GM19351 (cell line): Measurements from ENCODE around the gene NUDT3.
"Not testable (repeated sequence)": the region's sequence is repeated elsewhere in the genome, so short reads cannot be mapped to it uniquely, and the experiment has no call there.

Experiments
- ATAC-seq: cut with Tn5 transposase; IDR thresholded peaks from one replicate; pipeline ENCODE4 v1.9.1; 2021; ENCODE audit warnings: mild to moderate bottlenecking, moderate library complexity; ENCODE audit not compliant: unreplicated experiment

The NUDT3 gene

DNA sequence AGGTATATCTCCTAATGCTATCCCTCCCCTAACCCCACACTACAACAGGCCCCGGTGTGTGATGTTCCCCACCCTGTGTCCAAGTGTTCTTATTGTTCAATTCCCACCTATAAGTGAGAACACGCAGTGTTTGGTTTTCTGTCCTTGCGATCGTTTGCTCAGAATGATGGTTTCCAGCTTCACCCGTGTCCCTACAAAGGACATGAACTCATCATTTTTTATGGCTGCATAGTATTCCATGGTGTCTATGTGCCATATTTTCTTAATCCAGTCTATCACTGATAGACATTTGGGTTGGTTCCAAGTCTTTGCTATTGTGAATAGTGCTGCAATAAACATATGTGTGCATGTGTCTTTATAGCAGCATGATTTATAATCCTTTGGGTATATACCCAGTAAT is 20.6 kb downstream of the NUDT3 start:
- not testable (repeated sequence) for ATAC-seq

DNA sequence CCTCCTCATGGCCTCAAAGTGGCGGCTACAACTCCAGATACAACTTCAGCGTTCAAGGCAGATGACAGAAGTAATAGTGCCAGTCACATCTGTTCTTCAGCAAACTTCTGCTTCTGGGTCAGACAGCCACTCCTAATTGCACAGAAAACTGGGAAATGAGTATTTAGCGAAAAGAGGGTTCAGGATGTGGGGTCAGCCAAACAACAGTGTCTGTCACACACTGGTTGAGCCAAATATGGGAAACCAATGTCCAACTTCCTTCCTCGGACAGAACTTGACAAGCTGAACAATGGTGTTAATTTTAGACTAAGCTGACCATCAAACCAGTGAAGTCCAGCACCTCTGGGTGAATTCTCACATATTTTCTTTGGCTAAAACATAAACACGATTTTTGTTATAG is 22.1 kb downstream of the NUDT3 start:
- no peak for ATAC-seq

DNA sequence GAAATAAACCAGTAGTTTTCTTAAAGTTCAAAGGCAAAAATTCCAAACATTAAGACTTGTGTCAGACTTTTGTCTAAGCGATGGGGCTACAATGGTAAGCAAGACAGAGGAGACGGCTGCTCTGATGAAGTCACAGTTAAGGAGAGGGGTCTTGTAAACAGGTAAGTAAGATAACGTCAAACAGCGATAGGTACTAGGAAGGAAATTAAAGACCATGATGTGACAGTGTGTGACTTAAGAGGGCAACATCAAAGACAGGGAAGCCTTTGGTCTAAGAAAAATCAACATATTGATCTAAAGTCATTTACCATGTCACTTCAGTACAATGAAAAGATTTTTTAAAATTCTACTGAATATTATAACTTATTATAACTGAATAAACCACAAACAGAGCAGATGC is 23.1 kb downstream of the NUDT3 start:
- no peak for ATAC-seq

DNA sequence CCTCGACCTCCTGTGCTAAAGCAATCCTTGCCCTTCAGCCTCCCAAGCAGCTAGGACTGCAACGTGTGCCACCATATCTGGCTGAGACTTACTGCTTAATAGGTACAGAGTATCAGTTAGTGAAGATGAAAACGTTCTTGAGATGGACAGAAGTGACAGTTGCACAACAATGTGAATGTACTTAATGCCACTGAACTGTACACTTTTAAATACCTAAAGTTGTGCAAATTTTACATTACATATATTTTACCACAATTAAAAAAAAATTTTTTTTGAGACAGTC is 25.9 kb downstream of the NUDT3 start:
- ATAC-seq = no peak

DNA sequence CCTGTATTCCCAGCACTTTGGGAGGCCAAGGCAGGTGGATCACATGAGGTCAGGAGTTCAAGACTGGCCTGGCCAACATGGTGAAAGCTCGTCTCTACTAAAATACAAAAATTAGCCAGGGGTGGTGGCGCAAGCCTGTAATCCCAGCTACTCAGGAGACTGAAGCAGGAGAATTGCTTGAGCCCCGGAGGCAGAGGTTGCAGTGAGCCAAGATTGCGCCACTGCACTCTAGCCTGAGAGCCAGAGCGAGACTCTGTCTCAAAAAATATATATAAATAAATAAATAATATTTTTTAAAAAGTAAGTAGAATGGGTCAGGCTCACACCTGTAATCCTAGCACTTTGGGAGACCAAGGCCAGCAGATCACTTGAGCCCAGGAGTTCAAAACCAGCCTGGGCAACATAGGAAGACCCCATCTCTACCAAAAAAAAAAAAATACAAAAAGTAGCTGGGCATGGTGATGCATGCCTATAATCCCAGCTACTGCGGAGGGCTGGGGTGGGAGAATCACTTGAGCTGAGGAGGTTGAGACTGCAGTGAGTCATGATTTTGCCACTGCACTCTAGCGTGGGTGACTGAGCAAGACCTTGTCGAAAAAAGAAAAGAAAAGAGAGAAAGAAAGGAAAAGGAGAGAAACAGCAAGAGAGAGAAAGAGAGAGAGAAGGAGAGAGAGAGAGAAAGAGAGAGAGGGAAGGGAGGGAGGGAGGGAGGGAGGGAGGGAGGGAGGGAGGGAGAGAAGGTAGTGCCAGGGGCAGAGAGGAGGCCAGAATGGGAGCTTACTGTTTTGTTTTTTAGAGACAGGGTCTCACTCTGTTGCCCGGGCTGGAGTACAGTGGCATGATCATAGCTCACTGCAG is 26.5 kb downstream of the NUDT3 start:
- not testable (repeated sequence) for ATAC-seq

DNA sequence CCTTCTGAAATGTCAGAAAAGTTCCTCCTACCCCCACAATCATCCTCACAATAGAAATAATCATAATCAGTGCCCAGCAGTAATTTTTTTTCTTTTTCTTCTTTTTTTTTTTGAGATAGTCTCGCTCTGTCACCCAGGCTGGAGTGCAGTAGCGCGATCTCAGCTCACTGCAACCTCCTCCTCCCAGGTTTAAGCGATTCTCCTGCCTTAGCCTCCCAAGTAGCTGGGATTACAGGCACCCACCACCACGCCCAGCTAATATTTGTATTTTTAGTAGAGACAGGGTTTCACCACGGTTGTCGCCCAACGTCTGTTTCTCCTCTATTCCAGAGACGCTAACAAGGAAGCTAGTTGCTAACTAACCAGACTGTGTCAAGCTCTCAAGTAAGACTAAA is 28.8 kb downstream of the NUDT3 start:
- not testable (repeated sequence) for ATAC-seq

DNA sequence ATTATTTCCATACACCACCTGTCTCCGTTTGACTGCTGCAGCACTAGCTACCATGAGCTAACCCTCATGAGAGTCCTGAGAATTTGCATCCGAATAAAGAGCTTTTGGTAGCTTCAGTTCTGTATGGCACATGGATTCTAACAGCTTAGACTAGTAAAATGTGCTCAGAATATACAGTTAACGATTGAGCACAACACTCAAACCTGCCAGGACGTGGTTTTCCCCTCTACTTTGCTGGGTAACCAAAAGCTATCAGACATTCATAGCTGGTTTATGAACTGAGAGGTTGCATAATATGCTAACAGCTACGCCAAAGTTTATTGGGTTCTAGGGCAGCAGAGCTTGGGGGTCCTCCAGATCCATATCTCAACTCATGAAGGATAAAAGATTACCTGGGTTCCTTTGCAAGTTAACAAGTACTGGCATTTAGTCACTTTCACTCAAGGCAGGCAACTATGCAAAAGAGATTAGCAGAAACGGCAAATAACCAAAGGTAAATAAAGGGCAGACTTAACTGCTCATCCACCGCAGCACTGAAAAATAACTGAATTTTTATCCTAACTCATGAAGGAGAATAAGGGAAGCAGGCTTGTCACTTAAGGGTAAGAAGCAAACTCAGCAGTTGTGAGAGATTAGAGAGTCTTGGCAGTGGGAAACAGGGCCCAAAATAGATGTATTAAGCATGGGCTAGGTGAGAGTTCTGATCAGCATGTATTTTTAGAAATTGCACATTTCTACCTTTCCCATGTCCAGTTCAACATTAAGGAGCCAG is 29.4 kb downstream of the NUDT3 start:
- no peak for ATAC-seq

DNA sequence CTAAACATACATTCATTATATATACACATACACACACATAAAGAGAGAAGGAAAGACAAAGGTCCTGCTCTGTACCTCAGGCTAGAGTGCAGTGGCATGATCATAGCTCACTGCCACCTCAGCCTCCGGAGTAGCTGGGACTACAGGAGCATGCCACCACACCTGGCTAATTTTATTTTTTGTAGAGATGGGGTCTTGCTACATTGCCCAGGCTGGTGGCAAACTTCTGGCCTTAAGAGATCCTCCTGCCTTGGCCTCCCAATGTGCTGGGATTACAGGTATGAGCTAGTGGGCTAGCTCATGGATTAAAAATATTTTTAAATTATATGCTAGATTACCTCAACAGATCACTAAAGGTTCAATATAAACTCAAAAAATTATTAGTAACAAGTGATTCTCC is 30.3 kb downstream of the NUDT3 start:
- no peak for ATAC-seq

DNA sequence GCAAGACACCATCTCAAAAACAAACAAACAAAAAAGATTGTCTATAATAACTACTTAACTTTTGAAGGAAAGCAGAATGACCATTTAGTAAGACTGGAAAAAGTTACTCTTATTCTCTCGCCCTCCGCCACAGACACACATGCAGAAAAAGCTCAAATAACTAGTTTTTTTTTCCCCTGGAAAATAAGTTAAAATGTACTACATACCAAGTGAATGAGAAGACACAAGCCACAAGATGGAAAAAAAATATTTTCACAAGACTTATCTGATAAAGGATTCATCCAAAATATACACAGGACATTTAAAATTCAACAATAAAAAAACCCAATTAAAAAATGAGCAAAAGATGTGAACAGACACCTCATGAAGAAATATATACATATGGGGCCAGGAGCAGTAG is 31.9 kb downstream of the NUDT3 start:
- ATAC-seq = no peak

DNA sequence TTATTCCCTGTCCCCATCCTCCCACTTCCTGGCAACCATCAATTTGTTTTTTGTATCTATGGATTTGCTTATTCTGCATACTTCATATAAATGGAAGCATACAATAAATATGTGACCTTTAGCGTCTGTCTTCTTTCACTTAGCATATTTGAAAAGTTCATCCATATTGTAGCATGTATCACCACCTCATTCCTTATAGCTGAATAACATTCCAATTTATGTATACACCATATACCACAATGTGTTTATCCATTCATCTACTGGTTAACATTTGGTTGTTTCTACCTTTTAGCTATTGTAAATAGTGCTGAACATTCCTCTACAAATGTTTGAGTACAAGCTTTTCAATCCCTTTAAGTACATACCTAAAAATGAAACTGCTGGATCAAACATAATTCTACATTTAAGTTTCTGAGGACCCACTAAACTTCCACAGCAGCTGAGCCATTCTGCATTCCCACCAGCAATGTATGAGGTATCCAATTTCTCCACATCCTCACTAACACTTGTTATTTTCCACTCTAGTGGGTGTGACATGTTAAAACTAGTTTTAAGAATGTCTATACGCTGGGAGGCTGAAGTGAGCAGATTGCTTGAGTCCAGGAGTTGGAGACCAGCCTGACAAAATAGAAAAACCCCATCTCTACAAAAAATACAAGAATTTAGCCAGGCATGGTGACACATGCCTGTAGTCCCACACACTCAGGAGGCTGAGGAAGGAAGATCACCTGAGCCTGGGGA is 32.9 kb downstream of the NUDT3 start:
- ATAC-seq = no peak

DNA sequence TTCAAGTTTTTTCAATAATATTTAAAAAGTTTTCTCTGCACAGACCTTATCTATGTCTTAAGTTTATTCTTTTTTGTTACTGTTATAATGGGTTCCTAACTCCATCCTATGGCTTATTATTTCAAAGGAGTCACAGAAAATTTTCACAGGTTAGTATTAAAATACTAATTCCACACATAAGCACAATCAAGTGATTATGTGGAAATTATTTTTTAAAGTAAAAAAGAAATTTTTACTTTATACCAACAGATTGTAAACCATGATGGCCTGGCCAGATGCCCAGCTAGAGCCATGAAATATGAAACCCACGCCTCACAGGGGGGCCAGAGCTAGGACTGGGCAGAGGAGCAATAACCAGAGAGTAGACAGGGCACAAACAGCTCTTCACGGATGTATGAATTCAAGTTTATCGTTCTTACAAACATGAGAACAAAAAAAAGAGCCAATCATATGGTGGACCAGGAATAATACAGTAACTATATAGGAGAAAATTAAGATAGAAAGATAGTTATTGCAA is 34.0 kb downstream of the NUDT3 start:
- ATAC-seq = no peak

DNA sequence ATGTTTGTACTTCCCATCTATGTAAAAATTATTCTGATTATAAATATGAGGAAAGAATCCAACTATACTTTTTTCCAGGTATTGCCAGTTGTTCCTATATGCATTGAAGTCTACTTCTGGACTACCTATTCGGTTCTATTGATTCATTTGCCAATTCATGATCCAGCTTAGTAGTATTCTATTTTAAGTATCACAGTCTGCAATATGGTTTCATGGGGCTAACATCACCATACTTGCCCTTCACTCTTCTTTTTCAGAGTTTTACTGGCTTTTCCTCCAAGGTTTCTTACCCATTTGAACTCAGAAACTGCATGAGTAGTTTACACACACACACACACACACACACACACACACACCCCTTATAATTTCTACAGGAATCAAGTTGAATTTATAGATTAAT is 34.5 kb downstream of the NUDT3 start:
- no peak for ATAC-seq

DNA sequence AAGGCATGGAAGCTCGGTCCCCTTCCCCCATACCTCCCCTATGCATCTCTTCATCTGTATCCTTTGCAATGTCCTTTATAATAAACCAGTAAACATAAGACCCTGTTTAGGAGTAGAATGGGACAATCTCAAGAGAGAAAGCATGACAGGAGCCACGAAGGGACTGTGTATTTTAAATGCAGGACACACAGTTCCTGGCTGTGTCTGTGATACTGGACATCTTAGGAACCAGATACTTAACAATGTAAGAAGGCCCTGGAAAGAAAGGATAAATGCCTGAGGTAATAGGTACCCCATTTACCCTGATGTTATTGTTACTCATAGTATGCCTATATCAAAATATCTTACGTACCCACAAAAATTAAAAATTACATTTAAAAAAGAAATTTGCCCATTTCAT is 36.6 kb downstream of the NUDT3 start:
- no peak for ATAC-seq

DNA sequence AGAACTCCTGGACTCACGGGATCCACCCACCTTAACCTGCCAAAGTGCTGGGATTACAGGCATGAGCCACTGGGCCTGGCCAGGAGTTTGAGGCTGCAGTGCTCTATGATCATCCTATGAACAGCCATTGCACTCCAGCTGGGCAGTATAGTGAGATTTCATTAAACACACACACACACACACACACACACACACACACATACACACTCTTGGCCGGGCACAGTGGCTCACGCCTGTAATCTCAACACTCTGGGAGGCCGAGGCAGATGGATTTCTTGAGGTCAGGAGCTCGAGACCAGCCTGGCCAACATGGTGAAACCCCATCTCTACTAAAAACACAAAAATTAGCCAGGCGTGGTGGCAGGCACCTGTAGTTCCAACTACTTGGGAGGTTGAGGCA is 38.2 kb downstream of the NUDT3 start:
- ATAC-seq = not testable (repeated sequence)

DNA sequence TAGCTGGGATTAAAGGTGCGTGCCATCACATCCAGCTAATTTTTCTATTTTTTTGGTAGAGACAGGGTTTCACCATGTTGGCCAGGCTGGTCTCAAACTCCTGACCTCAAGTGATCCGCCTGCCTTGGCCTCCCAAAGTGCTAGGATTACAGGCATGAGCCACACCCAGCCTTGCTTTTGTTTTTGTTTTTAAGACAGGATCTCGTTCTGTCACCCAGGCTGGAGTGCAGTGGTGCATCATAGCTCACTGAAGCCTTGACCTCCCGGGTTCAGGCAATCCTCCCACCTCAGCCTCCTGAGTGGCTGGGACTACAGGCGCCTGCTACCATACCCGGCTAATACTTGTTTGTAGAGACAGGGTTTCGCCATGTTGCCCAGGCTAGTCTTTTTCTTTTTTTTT is 38.9 kb downstream of the NUDT3 start:
- not testable (repeated sequence) for ATAC-seq

DNA sequence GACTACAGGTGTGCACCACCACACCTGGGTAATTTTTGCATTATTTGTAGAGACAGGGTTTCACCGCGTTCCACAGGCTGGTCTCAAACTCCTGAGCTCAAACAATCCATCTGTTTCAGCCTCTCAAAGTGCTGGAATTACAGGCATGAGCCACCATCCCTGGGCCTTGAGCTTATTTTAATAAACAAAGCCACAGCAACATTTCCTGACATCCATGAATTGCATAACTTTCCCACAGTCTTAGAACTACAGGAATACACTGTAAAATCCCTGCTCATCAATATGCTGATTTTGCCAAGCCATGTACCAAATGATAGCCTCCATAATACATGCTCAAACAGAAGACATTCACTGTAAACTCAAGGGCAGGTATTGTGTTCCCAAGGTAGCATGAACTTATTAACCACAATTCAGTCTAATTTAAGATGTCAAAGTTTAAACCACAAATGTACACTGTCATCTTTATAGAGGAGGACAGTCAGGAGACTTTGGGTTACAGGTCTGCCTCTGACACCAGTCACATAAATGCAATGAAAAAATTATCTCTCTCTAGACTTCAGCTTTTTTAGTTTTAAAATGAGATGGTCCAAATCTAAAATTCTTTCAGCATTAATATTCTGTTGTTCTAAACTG is 40.0 kb downstream of the NUDT3 start:
- ATAC-seq = no peak

DNA sequence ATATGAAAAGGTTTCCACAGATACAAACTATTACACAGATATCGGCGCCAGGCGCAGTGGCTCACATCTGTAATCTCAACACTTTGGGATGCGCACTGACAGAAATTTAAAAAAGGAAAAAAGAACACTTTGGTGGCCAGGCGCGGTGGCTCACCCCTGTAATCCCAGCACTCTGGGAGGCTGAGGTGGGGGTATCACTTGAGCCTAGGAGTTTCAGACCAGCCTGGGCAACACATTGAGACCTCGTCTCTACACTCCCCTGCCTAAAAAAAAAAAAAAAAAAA is 41.6 kb downstream of the NUDT3 start:
- no peak for ATAC-seq

DNA sequence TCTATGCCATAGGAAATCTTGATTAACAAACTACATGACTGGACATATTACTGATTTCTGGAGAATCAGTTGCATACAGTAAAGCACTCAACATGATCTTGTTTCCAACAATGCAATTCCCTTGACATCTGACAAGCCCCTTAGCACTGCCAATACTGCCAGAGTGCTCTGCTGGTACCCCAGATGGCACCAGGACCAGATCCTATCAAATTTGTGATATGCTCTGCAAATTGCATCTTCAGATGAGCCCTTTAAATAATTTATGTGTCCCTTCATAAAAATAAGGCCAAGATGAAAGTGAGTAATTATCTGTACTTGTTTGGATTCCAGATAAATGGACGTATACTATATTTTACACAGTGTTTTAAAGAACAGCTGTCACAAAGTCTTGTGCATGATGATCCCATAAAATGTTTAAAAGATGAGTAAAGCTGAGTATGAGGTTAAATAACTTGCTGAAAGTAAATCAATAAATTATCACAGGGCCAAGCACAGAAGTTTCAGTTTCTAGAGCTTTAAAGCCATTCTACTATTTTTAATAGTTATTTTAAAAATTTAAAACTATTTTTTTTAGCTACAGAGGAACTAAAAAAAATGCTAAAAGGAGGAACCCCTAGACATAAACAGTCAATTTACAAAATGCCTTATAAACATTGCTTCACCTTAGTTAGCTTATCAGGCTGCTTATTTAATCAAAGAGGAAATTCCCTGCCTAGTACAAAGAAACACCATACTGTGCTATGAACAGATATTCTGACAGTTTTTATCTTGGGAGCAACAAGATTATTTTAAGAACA is 42.1 kb downstream of the NUDT3 start:
- ATAC-seq = no peak

DNA sequence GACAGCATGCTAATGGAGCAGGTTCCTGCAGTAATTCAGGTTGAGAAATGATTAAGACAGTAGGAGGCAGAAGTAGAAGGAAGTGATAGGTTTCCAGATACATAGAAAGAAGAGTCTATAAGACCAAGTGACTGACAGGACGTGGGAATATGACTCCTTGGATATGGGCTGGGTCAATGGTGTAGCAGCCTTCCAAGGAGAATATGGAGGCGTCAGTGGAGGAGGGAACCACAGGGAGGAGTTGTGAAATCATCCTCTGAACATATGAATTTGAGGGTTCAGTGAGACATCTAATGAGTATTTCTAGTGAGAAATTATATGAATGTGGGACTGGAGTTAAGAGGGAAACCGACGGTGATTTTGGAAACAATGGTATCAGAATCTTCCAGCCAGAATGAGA is 43.3 kb downstream of the NUDT3 start:
- no peak for ATAC-seq

DNA sequence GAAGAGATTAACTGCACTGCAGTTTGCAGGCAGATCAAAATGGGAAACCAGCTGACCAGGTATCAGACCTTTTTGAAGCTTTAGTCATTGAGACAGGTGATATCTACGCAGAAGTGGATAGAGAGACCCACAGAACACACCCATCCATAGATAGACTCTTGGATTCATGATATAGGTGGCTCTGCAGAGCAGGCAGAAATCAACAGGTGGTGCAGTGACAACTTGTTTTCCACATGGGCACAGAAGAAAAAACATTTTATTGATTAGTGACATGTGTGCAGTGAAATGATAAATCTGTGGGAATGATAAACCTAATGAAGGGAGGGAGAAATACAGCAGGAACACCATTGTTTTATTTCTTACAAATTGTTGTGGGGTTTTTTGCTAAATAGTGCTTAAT is 45.2 kb downstream of the NUDT3 start:
- no peak for ATAC-seq
